Neural progenitor cell (in vitro differentiated cells): ENCODE measurements around the gene CHPF. TPM values are rescaled to one million over a fixed set of nuclear protein-coding genes. Genes with fewer than 3 reads are reported as not detected.

Experiments used
- DNase-seq: peaks from one replicate; pipeline ENCODE4 v3.0.0-alpha.2; 2016; ENCODE audit warnings: low spot score
- H2AFZ ChIP-seq: fragments of 200-600 bp; sonication (generic); replicated peaks from 2 replicates; pipeline ENCODE4 v1.6.1; 2016; ENCODE audit warnings: antibody characterized with exemption
- H3F3A ChIP-seq: fragments of 200-600 bp; sonication (generic); 2 replicates; pipeline ENCODE4 v1.6.1; 2016; ENCODE audit warnings: antibody characterized with exemption, low read depth
- H3K27ac ChIP-seq: fragments of 200-600 bp; sonication (generic); 2 replicates; pipeline ENCODE4 v1.5.1; 2016; ENCODE audit warnings: mild to moderate bottlenecking
- H3K27me3 ChIP-seq: fragments of 200-600 bp; sonication (generic); 2 replicates; pipeline ENCODE4 v1.6.1; 2016; ENCODE audit warnings: mild to moderate bottlenecking, moderate library complexity
- H3K36me3 ChIP-seq: fragments of 200-600 bp; sonication (generic); 2 replicates; pipeline ENCODE4 v1.5.1; 2016
- H3K4me1 ChIP-seq: fragments of 200-600 bp; sonication (generic); 2 replicates; pipeline ENCODE4 v1.6.1; 2016; ENCODE audit warnings: mixed run types
- H3K4me2 ChIP-seq: fragments of 200-600 bp; sonication (generic); 2 replicates; pipeline ENCODE4 v1.6.1; 2016
- H3K4me3 ChIP-seq: fragments of 200-600 bp; sonication (generic); 2 replicates; pipeline ENCODE4 v1.5.1; 2016
- H3K79me2 ChIP-seq: fragments of 200-600 bp; sonication (generic); 2 replicates; pipeline ENCODE4 v1.6.1; 2016; ENCODE audit warnings: low read depth
- H3K9ac ChIP-seq: fragments of 200-600 bp; sonication (generic); 2 replicates; pipeline ENCODE4 v1.6.1; 2016
- H3K9me3 ChIP-seq: fragments of 200-600 bp; sonication (generic); 2 replicates; pipeline ENCODE4 v1.5.1; 2016; ENCODE audit warnings: low read depth
- H4K20me1 ChIP-seq: fragments of 200-600 bp; sonication (generic); 2 replicates; pipeline ENCODE4 v1.6.1; 2016; ENCODE audit warnings: low read depth
- H3K27ac Mint-ChIP-seq: 3 replicates; pipeline ENCODE4 v1.8.0; 2021; ENCODE audit warnings: mixed read lengths
- H3K27me3 Mint-ChIP-seq: 2 replicates; pipeline ENCODE4 v1.8.0; 2022; ENCODE audit warnings: low read depth, mild to moderate bottlenecking, inconsistent platforms, moderate library complexity, mixed read lengths; ENCODE audit not compliant: insufficient read depth
- H3K36me3 Mint-ChIP-seq: 3 replicates; pipeline ENCODE4 v1.8.0; 2021; ENCODE audit warnings: mixed read lengths
- H3K4me1 Mint-ChIP-seq: 3 replicates; pipeline ENCODE4 v1.8.0; 2021; ENCODE audit warnings: mixed read lengths
- H3K4me3 Mint-ChIP-seq: 3 replicates; pipeline ENCODE4 v1.8.0; 2021; ENCODE audit warnings: mild to moderate bottlenecking, moderate library complexity, mixed read lengths
- H3K9me3 Mint-ChIP-seq: 3 replicates; pipeline ENCODE4 v1.8.0; 2020; ENCODE audit warnings: mixed read lengths
- CTCF ChIP-seq: fragments of 200-600 bp; sonication (generic); IDR thresholded peaks from 2 replicates; pipeline ENCODE4 v1.5.1; 2017; ENCODE audit warnings: antibody characterized with exemption, mild to moderate bottlenecking
- EZH2 ChIP-seq: fragments of 200-600 bp; sonication (generic); IDR thresholded peaks from 2 replicates; pipeline ENCODE4 v1.6.1; 2017; ENCODE audit warnings: antibody characterized with exemption, mild to moderate bottlenecking, moderate library complexity
- EZH2phosphoT487 ChIP-seq: fragments of 200-600 bp; sonication (generic); IDR thresholded peaks from 2 replicates; pipeline ENCODE4 v1.6.1; 2017; ENCODE audit warnings: antibody characterized with exemption
- total RNA-seq: library from RNA; depleted of rRNA; stranded (reverse); fragments of >200 nt; gene quantifications from 2 replicates; pipeline ENCODE4 v1.2.3, GENCODE V29; 2015; ENCODE audit warnings: low replicate concordance

The CHPF gene
- total RNA-seq, 1 donor from 2014 or later = 6.7 TPM

GRCh38 chr2:219492575-219492974, 51.0 kb downstream of the CHPF start:
- Histone ChIP-seq H3K27me3 (peaks cover 75% of the 10 kb centered on the region), H4K20me1 (peaks cover 10% of the 10 kb centered on the region), H3K4me1 (peaks cover 4% of the 10 kb centered on the region), H3K9me3 (no peaks in the 10 kb centered on the region), H3F3A (peaks cover 6% of the 10 kb centered on the region), H3K4me2 (no peak overlapping the region), H3K27ac (no peak overlapping the region), H3K9ac (no peak overlapping the region), H3K4me3 (no peak overlapping the region), H3K79me2 (no peaks in the 10 kb centered on the region), H3K36me3 (no peaks in the 10 kb centered on the region), H2AFZ (no peak overlapping the region)
- no peak overlapping the region for H3K4me3 Mint-ChIP-seq
- H3K27ac Mint-ChIP-seq = no peak overlapping the region
- H3K36me3 Mint-ChIP-seq = no peaks in the 10 kb centered on the region
- peak; percentile 64 for DNase-seq
- no peaks in the 10 kb centered on the region for H3K9me3 Mint-ChIP-seq
- TF ChIP-seq EZH2phosphoT487 (no peak), CTCF (peak; percentile 44), EZH2 (no peak)
- peaks cover 22% of the 10 kb centered on the region for H3K27me3 Mint-ChIP-seq
- peaks cover 7% of the 10 kb centered on the region for H3K4me1 Mint-ChIP-seq

GRCh38 chr2:219491278-219491963, 52.2 kb downstream of the CHPF start:
- Histone ChIP-seq H3K36me3 (no peaks in the 10 kb centered on the region), H2AFZ (no peak overlapping the region), H3K4me1 (peaks cover 12% of the 10 kb centered on the region), H3K4me3 (no peak overlapping the region), H4K20me1 (peaks cover 5% of the 10 kb centered on the region), H3K9ac (no peak overlapping the region), H3K4me2 (no peak overlapping the region), H3F3A (peaks cover 11% of the 10 kb centered on the region), H3K79me2 (no peaks in the 10 kb centered on the region), H3K27ac (no peak overlapping the region), H3K27me3 (peaks cover 75% of the 10 kb centered on the region), H3K9me3 (no peaks in the 10 kb centered on the region)
- TF ChIP-seq EZH2phosphoT487 = no peak
- TF ChIP-seq EZH2 = no peak
- no peak for TF ChIP-seq CTCF
- Mint-ChIP-seq H3K9me3 (no peaks in the 10 kb centered on the region), H3K27me3 (peaks cover 20% of the 10 kb centered on the region), H3K36me3 (no peaks in the 10 kb centered on the region), H3K4me1 (peaks cover 13% of the 10 kb centered on the region), H3K27ac (no peak overlapping the region), H3K4me3 (no peak overlapping the region)
- no peak for DNase-seq

- H3K4me3 Mint-ChIP-seq = no peak overlapping the region
- peaks cover 22% of the 10 kb centered on the region for H3K27me3 Mint-ChIP-seq
- Histone ChIP-seq H3F3A (peaks cover 12% of the 10 kb centered on the region), H3K4me1 (peaks cover 16% of the 10 kb centered on the region), H3K27me3 (peaks cover 75% of the 10 kb centered on the region), H3K27ac (no peak overlapping the region), H3K9ac (no peak overlapping the region), H4K20me1 (peaks cover 11% of the 10 kb centered on the region), H3K79me2 (no peaks in the 10 kb centered on the region), H3K36me3 (no peaks in the 10 kb centered on the region), H3K4me3 (no peak overlapping the region), H2AFZ (no peak overlapping the region), H3K4me2 (no peak overlapping the region), H3K9me3 (no peaks in the 10 kb centered on the region)
- no peak overlapping the region for H3K27ac Mint-ChIP-seq
- DNase-seq = no peak
- TF ChIP-seq EZH2phosphoT487 (no peak), CTCF (no peak), EZH2 (no peak)
- no peaks in the 10 kb centered on the region for H3K9me3 Mint-ChIP-seq
- H3K4me1 Mint-ChIP-seq = peaks cover 18% of the 10 kb centered on the region
- no peaks in the 10 kb centered on the region for H3K36me3 Mint-ChIP-seq
Observed at GRCh38 chr2:219490600-219491130, 52.9 kb downstream of the CHPF start.
